ENCODE data around the gene TSNAX. TPM values are rescaled to one million over a fixed set of nuclear protein-coding genes. Genes with fewer than 3 reads are reported as not detected.
"Not testable (repeated sequence)": the region's sequence is repeated elsewhere in the genome, so short reads cannot be mapped to it uniquely, and the experiment has no call there.

The TSNAX gene
- total and polyA plus RNA-seq, 9 of the 15 experiments (the other 6 are each of a cell fraction or from before 2014, with no cell fraction given): 33.8 to 102 (median 61.2) TPM

DNA sequence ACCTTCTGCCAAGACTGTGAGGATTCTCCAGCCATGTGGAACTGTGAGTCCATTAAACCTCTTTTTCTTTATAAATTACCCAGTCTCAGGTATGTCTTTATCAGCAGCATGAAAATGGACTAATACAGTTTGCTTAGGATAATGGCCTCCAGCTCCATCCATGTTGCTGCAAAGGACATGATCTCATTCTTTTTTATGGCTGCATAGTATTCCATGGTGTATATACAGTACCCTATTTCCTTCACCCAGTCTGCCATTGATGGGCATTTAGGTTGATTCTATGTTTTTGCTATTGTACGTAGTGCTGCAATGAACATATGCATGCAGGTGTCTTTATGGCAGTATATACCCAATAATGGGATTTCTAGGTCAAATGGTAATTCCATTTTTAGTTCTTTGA lies 25.3 kb upstream of the TSNAX start:
- in situ Hi-C loops (cut with MboI); POLR2A ChIA-PET; CTCF ChIA-PET (ENCODE audit: low intra/inter-chr PET ratio); DNase-seq (ENCODE audit: extremely low read depth in 1 of 4, low spot score in 3 of 4); H3K9ac ChIP-seq (ENCODE audit: insufficient read depth in 1 of 2, low read depth in 2 of 2, low read length in 2 of 2); H3K4me1 ChIP-seq (replicated peaks in 1 of 2; ENCODE audit: control insufficient read depth in 2 of 2, insufficient read depth in 2 of 2, low read length in 2 of 2); intact Hi-C loops (cut with micrococcal nuclease); H3K9me1 ChIP-seq (ENCODE audit: control insufficient read depth, insufficient read depth, low read length); H3K36me3 ChIP-seq (ENCODE audit: control insufficient read depth, insufficient read depth, low read length); H3K4me3 ChIP-seq; ATAC-seq; H3K79me2 ChIP-seq (ENCODE audit: control insufficient read depth, insufficient read depth, low read length); H2AFZ ChIP-seq (ENCODE audit: low read depth, low read length); H3K4me2 ChIP-seq (ENCODE audit: insufficient read depth, low read length); H3K27ac ChIP-seq (ENCODE audit: extremely low read depth, low read depth, low read length); H3K9me3 ChIP-seq (replicated peaks; ENCODE audit: control insufficient read depth, insufficient read depth, low read depth, low read length); H3K27me3 ChIP-seq (ENCODE audit: control insufficient read depth in 2 of 2, insufficient read depth in 2 of 2, low read length in 2 of 2); BruUV-seq (replicated peaks); H4K20me1 ChIP-seq (replicated peaks; ENCODE audit: control insufficient read depth, insufficient read depth, low read length); FAIRE-seq: not testable (repeated sequence)
- WGBS (ENCODE audit: insufficient coverage, low coverage, missing lambda C conversion rate): 9% methylated on average over 1 of the region's 1 CpG
- TF ChIP-seq ZNF146 (CRISPR knock-in tag; IDR thresholded peaks at IDR 0.05; ENCODE audit: unreplicated experiment) (peak; percentile 93), RBM25 (IDR thresholded peaks at IDR 0.05; ENCODE audit: low read depth, low read length, severe bottlenecking) (peak; percentile 68), BCOR (IDR thresholded peaks at IDR 0.05) (peak; percentile 59; the same call in 1 of the 2 replicates)

DNA sequence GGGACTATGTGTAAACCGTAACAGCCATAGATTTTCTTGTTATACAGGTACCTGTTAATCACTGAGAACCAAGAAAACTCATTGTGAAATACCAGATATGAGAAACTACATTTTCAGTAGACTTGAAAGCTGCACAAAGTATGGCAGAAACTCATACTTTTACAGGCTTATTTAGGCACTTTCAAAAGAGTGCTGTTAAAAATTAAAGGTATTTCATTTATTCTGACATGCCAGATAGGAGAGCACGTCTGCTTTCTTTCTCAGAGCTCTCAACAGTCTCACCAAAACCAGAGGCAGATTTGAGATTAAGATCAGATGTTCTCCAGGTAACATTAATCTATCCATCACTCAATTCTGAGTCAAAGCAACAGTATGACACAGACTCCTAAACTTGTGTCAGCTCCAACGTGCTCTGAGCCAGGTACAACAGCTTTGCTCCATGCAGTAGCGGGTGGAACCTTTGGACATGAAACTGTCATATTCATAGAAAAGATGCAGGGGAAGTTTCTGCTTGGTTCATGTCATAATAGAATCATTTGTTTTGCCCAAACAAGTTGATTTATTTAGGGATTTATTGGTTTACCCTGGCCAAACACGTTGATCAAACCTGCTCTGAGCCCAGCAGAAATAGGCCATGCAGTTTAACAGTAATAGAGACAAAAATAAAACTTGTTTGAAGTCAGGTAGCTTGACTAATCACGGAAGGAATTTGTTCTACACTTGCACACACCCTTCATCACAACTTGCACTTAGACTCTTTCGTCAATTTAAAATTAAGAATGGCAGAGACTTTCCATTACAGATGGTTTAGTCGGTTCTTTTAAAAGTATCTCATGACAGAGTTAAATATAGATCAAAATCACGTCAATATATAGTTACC lies 20.8 kb upstream of the TSNAX start:
- Histone ChIP-seq H3K4me1 (replicated peaks in 1 of 2; ENCODE audit: control insufficient read depth in 2 of 2, insufficient read depth in 2 of 2, low read length in 2 of 2) (no peaks in the 10 kb centered on the region), H3K36me3 (ENCODE audit: control insufficient read depth, insufficient read depth, low read length) (no peaks in the 10 kb centered on the region), H3K9me1 (ENCODE audit: control insufficient read depth, insufficient read depth, low read length) (no peaks in the 10 kb centered on the region), H3K9me3 (replicated peaks; ENCODE audit: control insufficient read depth, insufficient read depth, low read depth, low read length) (no peaks in the 10 kb centered on the region), H3K9ac (ENCODE audit: insufficient read depth in 1 of 2, low read depth in 2 of 2, low read length in 2 of 2) (no peak overlapping the region), H3K4me2 (ENCODE audit: insufficient read depth, low read length) (no peak overlapping the region), H3K79me2 (ENCODE audit: control insufficient read depth, insufficient read depth, low read length) (no peaks in the 10 kb centered on the region), H3K27ac (ENCODE audit: extremely low read depth, low read depth, low read length) (no peak overlapping the region), H4K20me1 (replicated peaks; ENCODE audit: control insufficient read depth, insufficient read depth, low read length) (no peaks in the 10 kb centered on the region), H2AFZ (ENCODE audit: low read depth, low read length) (no peak overlapping the region), H3K4me3 (no peak overlapping the region), H3K27me3 (ENCODE audit: control insufficient read depth in 2 of 2, insufficient read depth in 2 of 2, low read length in 2 of 2) (no peaks in the 10 kb centered on the region)
- in situ Hi-C loops (cut with MboI) (no loop called here), intact Hi-C loops (cut with micrococcal nuclease) (no loop called here)
- 17% methylated on average over 9 of the region's 9 CpGs for WGBS (ENCODE audit: insufficient coverage, low coverage, missing lambda C conversion rate)
- no TSS peak for BruUV-seq (replicated peaks)
- DNase-seq (ENCODE audit: extremely low read depth in 1 of 4, low spot score in 3 of 4): no peak
- ATAC-seq: no peak
- ChIA-PET CTCF (ENCODE audit: low intra/inter-chr PET ratio) (no interaction called here), POLR2A (no interaction called here)
- FAIRE-seq: no peak
- TF ChIP-seq CHCHD3 (CRISPR knock-in tag; IDR thresholded peaks at IDR 0.05) (no peak), ZNF583 (CRISPR knock-in tag; IDR thresholded peaks at IDR 0.05) (no peak), CREM (IDR thresholded peaks at IDR 0.05; ENCODE audit: low read depth) (no peak), ARHGAP35 (IDR thresholded peaks at IDR 0.05; ENCODE audit: partially characterized antibody) (no peak), ZC3H11A (IDR thresholded peaks at IDR 0.05; ENCODE audit: low read depth, low read length) (no peak), U2AF2 (optimal IDR thresholded peaks at IDR 0.05; ENCODE audit: low read depth, low read length) (no peak), NR2C1 (IDR thresholded peaks at IDR 0.05) (no peak), NR2C1 (tag; IDR thresholded peaks at IDR 0.05) (no peak), ZNF253 (CRISPR knock-in tag; conservative IDR thresholded peaks at IDR 0.05) (no peak)
- TF ChIP-seq, protein P1, sequence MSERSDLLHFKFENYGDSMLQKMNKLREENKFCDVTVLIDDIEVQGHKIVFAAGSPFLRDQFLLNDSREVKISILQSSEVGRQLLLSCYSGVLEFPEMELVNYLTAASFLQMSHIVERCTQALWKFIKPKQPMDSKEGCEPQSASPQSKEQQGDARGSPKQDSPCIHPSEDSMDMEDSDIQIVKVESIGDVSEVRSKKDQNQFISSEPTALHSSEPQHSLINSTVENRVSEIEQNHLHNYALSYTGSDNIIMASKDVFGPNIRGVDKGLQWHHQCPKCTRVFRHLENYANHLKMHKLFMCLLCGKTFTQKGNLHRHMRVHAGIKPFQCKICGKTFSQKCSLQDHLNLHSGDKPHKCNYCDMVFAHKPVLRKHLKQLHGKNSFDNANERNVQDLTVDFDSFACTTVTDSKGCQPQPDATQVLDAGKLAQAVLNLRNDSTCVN (CRISPR knock-in tag; IDR thresholded peaks at IDR 0.05): no peak
- TF ChIP-seq, protein P2, sequence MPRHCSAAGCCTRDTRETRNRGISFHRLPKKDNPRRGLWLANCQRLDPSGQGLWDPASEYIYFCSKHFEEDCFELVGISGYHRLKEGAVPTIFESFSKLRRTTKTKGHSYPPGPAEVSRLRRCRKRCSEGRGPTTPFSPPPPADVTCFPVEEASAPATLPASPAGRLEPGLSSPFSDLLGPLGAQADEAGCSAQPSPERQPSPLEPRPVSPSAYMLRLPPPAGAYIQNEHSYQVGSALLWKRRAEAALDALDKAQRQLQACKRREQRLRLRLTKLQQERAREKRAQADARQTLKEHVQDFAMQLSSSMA (CRISPR knock-in tag; IDR thresholded peaks at IDR 0.05): no peak
